Inflammatory macrophage treated with lipopolysaccharide for 4 hours (primary cell): Measurements from ENCODE around the gene TLL1.

Experiments
- DNase-seq: peaks from one replicate; pipeline ENCODE4 v3.0.0-alpha.2; 2020

The TLL1 gene

GRCh38 chr4:165905405-165906027 is 32.5 kb downstream of the TLL1 start:
- DNase-seq = no peak

- DNase-seq = no peak
Measured at GRCh38 chr4:165906272-165906671, 33.2 kb downstream of the TLL1 start.

- no peak for DNase-seq
Measured at GRCh38 chr4:165909947-165910346, 36.9 kb downstream of the TLL1 start.

GRCh38 chr4:165915215-165915614 is 42.2 kb downstream of the TLL1 start:
- no peak for DNase-seq

- no peak for DNase-seq
Measured at GRCh38 chr4:165921546-165921945, 48.5 kb downstream of the TLL1 start.

- DNase-seq = no peak
Measured at GRCh38 chr4:165922747-165923146, 49.7 kb downstream of the TLL1 start.

- DNase-seq = no peak
Measured at GRCh38 chr4:165926307-165926706, 53.3 kb downstream of the TLL1 start.

- no peak for DNase-seq
Measured at GRCh38 chr4:165927366-165927765, 54.3 kb downstream of the TLL1 start.

GRCh38 chr4:165927815-165928214 is 54.8 kb downstream of the TLL1 start:
- no peak for DNase-seq

- no peak for DNase-seq
Measured at GRCh38 chr4:165928601-165929000, 55.6 kb downstream of the TLL1 start.

- no peak for DNase-seq
Measured at GRCh38 chr4:165929662-165930061, 56.6 kb downstream of the TLL1 start.

GRCh38 chr4:165931741-165932140 is 58.7 kb downstream of the TLL1 start:
- DNase-seq = no peak

- no peak for DNase-seq
Measured at GRCh38 chr4:165944900-165945299, 71.9 kb downstream of the TLL1 start.

- no peak for DNase-seq
Measured at GRCh38 chr4:165945991-165946390, 73.0 kb downstream of the TLL1 start.

- DNase-seq = no peak
Measured at GRCh38 chr4:165947019-165947418, 74.0 kb downstream of the TLL1 start.

- DNase-seq = no peak
Measured at GRCh38 chr4:165953181-165953580, 80.1 kb downstream of the TLL1 start.

- DNase-seq = no peak
Measured at GRCh38 chr4:165963621-165964020, 90.6 kb downstream of the TLL1 start.

- DNase-seq = no peak
Measured at GRCh38 chr4:165964591-165964990, 91.6 kb downstream of the TLL1 start.

GRCh38 chr4:165965503-165965902 is 92.5 kb downstream of the TLL1 start:
- DNase-seq = no peak

- no peak for DNase-seq
Measured at GRCh38 chr4:165966833-165967232, 93.8 kb downstream of the TLL1 start.

- no peak for DNase-seq
Measured at GRCh38 chr4:165967486-165967885, 94.4 kb downstream of the TLL1 start.

- DNase-seq = no peak
Measured at GRCh38 chr4:165970703-165971420, 97.8 kb downstream of the TLL1 start.

GRCh38 chr4:165971446-165971845 is 98.4 kb downstream of the TLL1 start:
- DNase-seq = no peak

GRCh38 chr4:165971933-165972332 is 98.9 kb downstream of the TLL1 start:
- DNase-seq = no peak

- DNase-seq = no peak
Measured at GRCh38 chr4:165972747-165973146, 99.7 kb downstream of the TLL1 start.
